HG03039 (cell line): ENCODE data around the gene TMTC1.
"Not testable (repeated sequence)": the region's sequence is repeated elsewhere in the genome, so short reads cannot be mapped to it uniquely, and the experiment has no call there.

Experiments used
- ATAC-seq: cut with Tn5 transposase; IDR thresholded peaks from one replicate; pipeline ENCODE4 v1.9.1; 2021; ENCODE audit warnings: mild to moderate bottlenecking, moderate library complexity; ENCODE audit not compliant: unreplicated experiment

Gene TMTC1

DNA sequence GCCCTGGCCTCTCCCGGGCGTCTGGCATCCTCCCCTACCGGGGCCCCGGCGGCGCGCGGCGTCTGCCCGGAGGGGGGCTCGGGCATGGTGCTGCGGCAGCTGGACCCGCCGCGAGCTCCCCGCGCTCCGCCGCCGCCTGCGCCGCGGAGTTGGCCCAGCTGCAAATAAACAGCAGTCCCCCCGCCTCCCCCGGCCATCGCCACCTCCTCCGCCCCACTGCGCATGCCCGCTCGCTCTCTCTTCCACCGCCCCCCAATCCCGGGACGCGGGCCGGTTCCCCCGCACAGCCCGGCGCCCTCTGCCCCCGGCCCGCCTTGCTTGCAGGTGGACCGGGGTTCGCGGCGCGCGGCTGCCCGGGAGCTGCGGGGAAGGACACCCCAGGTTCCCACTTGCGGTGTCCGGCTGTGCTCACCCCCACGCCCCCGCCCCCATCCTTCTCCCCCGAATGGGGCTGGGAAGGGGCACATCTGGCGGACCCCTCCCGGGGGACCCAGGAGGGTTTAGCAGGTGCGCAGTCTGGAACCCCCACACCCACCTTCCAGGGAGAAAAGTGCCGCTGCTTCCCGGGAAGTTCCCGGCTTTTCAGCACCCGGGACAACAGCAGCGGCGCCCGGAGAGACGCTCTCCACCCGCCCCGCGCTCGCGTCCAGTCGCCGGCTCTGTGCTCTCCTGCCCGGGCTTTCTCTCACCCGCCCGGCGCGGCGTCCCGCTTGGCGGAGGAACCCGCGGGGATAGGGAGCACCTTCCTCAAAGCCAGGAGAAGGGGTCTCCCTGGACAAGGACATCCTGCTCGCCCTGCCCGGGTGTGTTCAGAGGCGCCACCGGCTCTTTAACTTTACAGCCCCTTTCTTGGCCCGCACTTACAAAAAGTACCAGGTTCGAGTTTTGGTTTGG, at the start of gene TMTC1:
TSS of gene TMTC1 (minus strand) at position 170 of the 894 bp plus-strand sequence. CDS start 191 bp downstream, outside the sequence.
- ATAC-seq: no peak

DNA sequence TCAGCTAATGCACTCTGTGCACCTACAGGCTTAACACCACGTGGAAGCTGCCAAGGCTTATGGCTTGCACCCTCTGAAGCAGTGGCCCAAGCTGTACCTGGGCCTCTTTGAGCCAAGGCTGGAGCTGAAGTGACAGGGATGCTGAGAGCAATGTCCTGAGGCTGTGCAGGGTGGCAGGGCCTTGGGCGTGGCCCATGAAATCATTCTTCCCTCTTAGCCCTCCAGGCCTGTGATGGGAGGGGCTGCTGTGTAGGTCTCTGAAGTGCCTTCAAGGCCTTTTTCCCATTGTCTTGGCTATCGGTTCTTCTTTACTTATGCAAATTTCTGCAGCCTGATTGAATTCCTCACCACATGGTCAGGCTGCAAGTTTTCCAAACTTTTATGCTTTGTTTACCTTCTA, 47.4 kb upstream of the TMTC1 start:
- no peak for ATAC-seq

DNA sequence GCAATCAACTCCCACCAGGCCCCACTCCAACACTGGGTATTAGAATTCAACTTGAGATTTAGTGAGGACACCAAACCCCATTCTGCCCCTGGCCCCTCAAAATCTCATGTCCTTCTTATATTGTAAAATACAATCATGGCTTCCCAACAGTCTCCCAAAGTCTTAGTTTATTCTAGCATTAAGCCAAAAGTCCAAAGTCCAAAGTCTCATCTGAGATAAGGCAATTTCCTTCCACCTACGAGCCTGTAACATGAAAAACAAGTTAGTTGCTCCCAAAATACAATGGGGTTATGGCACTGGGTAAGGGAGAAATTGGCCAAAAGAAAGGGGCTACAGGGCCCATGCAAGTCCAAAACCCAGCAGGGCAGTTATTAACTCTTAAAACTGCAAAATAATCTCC, 46.6 kb upstream of the TMTC1 start:
- ATAC-seq: no peak

DNA sequence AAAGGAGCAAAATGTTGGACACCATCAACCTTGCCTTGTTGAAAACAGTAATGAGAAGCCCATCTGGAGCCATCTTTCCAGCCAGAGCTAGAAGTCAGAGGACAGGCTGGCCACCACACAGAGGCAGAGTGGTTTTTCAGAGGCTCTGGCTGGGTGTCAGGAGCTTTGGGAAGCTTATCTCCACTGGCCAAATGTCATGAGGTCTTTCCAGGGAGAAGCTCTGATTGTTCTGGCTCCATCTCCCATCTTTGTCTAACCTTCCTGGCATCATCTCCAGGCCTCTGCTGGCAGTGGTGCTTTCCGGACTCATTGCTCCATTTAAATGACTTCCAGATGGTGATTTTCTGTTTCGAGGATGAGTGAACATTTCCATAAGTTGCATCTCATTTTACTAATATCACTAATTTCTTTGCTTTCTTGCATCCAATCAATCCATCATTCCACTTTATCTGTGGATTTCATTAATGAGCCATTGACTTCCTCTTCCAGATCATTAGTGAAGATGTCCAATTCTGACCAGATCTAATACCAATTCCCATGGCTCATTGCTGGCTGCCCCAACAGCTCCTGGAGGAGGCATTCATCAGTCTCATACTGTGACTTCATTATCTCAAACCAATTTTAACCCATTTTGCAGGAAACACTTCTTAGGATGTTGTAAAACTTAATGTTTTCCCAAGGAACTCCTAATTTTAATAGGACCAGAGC, 35.3 kb upstream of the TMTC1 start:
- ATAC-seq: no peak

DNA sequence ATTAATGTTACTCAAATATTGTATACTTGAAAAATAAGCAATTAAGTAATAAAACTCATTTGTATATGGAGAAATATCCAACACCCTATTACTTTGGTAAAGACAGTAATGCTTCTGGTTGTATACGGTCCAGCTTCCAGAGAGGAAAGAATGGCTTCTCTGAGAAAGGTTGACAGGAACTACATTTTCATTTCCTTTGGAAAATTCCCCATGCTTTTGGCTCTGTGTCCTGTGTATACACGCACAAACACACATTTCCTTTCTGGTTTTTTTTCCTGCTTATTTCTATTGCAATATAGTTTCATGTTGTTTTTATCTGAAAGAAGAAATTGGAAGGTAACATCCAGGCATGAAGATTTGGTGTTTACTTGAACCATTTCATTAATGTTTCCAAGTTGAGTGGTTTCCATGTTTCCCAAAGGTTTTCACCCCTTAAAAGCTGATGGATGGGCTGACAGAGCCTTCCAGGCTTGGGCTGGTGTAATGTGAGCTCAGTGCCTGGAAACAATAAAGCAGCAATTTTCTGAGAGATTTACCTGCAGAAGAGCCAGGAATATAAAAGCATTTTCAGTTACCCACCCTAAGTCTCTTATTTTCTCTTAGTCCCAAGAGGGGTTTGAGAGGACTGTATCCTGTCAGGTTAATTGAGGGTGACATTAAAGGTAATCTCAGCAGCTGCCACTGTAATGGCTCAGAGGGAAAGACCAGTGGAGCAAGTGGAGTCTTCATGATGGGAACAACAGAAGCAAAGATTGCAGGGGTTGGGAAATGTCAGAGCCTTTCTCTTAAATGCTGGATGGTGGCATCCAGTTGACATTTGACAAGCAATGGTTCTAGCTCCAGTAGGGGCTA, 33.4 kb upstream of the TMTC1 start:
- ATAC-seq: no peak

DNA sequence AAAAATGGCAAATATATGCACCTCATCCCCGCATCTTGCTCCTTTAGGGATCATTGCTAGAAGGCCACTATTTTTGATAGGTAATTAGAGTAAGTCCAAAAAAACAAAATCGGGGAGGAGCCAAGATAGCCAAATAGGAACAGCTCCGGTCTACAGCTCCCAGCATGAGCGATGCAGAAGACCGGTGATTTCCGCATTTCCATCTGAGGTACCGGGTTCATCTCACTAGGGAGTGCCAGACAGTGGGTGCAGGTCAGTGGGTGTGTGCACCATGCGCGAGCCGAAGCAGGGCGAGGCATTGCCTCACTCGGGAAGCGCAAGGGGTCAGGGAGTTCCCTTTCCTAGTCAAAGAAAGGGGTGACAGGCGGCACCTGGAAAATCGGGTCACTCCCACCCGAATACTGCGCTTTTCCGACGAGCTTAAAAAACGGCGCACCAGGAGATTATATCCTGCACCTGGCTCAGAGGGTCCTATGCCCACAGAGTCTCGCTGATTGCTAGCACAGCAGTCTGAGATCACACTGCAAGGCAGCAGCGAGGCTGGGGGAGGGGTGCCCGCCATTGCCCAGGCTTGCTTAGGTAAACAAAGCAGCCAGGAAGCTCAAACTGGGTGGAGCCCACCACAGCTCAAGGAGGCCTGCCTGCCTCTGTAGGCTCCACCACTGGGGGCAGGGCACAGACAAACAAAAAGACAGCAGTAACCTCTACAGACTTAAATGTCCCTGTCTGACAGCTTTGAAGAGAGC, 26.0 kb upstream of the TMTC1 start:
- not testable (repeated sequence) for ATAC-seq

DNA sequence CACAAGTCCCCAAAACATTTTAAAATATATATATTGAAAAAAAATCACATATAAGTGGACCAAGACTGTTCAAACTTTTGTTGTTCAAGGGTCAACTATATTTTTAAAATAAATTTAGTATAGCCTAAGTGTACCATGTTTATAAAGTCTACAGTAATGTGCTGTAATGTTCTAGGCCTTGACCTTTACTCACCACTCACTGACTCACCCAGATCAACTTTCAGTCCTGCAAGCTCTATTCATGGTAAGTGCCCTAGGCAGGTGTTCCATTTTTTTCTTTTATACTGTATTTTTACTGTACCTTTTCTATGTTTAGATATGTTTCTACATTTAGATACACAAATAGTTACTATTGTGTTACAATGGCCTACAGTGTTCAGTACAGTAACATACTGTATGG, 23.4 kb upstream of the TMTC1 start:
- no peak for ATAC-seq

DNA sequence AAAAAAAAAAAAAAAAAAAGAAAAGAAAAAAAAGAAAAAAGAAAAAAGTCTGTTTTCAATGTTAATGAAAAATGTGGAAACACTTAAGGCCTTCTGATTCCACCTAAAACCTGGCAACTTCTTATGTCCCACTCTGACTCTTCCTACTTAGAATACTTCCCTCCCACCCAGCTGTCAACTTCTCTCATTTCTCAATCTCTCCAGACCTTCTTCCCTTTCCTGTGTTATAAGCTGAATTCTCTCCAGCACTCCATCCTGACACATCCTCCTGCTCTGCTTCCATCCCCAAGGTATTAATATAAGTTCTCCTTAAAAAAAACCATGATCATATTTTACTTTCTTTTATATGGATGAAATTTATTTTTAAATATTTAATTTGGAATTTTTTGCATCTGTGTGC, 20.3 kb upstream of the TMTC1 start:
- ATAC-seq: no peak

DNA sequence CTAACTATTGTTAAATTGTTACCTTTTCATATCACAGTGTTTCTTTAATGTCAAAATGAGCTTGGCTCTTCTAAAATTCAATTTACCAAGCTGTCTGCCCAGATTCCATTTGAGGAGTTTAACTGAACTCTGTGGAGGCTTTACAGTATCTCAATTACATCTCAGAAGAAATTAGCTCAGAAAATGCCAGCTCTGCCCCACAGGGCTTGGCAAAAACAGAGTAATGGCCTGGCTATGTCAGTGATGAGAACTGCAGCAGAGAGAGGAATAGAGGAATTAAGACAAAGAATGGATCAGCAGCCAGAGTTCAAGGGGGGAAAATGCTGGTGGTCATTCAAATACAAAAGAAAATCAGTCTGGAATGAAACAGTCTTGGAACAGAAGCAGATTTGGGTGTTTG, 15.8 kb upstream of the TMTC1 start:
- ATAC-seq: no peak

DNA sequence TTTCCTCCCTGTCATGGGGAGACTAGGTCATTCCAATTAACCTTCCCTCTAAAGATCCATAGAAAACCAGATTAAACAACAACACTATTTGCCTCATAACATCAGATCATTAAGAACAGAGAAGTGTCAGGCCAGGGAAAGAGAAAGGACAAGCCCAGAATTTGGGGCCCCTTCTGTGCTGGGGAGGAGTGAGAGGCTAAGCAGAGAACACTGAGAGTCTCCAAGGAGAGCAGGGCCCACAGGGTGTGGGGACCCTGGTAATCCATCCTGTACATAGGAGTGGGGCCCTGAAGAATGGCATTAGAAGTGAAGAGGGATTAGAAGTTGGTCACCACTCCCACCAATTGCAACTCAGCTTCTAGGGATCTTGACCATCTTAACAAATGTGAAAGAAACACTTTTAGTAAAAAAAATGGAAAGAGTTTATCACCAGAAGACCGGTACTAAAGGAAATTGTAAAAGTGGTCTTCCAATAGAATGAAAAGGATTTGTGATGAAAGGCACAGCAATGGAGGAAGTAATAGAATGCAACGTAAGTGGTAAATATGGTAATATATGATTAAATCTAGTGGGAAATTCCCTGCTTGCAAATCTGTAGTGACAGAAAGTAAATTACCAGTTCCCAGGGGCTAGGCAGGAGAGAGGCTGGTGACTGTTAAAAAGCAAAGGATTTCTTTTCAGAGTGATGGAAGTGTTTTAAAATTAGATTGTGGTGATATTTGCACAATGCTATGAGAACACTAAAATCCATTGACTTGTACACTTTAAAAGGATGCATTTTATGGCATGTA, 14.0 kb upstream of the TMTC1 start:
- ATAC-seq: no peak

DNA sequence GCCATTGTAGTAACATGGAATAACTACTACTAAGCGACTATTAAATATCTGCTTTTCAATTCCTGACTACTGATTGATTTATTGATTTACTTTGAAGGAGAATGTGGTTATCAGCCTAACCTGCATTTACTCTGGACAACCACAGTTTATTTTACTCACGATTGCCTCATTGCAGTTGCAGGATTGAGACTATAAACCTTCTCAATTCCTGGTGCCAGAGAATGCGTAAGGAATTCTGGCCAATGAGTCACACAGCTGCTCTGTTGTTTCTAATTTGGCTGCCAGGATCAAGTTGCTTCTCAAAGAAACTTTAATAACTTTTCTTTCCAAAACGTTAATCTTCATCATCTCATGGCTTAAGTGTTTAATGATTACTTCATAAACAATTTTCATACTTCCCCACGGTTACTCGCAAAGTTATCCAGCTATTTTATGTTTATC, 13.1 kb upstream of the TMTC1 start:
- ATAC-seq: no peak

DNA sequence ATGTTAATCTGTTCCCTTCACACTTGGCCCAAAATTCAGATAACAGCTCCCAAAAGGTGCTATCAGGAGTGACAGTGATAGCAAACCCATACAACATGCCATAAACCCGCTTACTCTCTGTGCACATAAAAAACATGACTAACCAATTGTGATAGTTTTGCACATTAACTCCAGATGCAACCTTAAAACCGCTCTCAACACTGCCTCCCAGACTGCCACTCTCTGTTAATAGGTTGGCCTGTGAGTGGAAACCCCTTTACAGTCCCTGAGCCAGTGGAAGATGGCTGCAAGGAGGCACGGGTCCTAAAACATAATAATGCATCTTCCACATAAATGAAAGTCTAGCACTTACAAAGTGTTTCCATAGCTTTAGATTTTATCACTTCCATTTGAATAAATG, 12.0 kb upstream of the TMTC1 start:
- no peak for ATAC-seq

DNA sequence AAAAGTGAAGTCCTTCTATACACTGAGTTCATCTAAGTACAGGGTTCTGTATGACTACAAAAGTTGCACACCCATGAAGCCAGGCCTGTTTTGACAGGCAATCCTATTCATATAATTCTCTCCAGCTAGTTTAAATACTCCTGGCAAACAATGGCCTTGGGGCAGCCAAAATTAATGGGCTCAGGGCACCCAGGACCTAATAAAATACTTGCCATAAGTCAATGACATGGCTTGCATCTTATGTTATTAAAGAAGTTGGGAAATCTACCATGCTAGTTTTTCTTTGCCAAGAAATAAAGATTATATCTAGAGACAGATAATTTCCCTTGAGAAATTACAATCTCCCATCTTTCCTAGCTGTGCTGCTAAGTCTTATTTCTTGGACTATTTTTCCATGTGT, 11.1 kb upstream of the TMTC1 start:
- ATAC-seq: no peak

DNA sequence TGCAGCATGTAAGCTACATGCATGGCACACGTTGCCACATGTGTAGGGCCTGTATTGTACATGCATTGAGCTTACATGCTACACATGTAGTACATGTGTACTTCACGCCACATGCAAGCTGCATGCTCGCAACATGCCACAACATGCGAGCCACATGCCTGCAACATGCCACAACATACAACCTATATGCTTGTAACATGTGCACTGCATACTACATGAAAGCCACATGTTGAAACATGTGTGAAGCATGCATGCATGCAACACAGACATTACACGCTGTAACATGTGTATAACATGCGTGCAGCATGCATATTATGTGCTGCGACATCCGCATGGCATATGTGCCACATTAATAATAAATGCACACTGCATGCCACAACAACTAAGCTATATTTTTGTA, 9.1 kb upstream of the TMTC1 start:
- ATAC-seq: no peak

DNA sequence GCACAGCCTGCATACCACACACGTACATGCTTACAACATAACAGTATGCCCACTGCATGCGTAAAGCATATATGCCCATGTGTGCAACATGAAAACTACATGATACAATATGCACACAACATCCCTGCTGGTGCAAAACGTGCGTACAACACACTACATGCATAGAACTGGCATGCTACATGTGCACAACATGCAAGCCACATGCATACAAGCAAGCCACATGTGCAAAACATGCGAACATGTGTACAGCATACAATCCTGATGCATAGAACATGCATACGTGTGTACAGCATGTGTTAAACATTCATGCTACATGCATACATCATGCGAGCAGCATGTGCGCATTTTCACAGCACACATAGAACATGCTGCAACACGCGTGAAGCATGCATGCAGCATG, 8.4 kb upstream of the TMTC1 start:
- no peak for ATAC-seq

DNA sequence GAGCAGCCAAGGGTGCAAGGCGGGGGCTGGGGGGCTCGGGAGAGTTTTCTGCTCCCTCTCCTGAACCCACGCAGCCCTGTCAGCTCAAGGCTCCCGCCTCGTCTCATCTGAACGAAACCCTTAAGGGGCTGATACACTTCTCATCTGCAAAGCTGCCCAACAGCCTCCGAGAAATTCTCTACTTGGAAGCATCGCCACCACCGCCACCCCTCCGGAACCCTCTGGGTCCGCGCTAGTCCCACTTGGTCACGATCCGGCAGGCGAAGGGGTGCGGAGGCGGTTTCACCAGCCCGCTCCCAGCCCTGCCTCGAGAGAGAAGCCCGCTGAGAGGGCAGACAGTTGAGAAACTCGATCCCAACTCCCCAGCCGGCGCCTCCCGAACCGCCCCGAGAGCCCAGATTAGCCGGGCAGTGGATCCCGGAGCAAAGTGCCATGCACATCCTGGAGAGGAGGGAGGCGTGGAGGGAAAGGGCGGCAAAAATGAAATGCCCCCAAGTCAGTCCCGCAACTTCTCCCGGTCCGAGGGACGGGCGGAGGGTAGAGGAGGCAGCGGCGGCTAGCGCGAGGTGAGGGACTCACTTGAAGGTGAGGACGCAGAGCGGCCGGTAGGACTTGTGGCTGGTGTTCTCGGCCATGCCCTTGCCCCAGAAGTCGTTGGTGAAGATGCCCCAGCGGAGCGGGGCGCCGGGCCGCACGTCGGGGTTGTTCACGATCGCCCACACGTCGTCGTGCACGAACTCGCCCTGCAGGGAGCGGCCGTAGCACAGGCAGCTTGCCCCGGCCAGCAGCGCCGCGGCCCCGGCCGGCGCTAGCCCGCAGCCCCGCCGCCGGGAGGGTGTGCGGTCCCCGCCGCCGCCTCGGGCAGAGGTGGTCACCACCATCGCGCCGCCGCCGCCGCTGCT, 620 bp downstream of the TMTC1 start:
- ATAC-seq: no peak

DNA sequence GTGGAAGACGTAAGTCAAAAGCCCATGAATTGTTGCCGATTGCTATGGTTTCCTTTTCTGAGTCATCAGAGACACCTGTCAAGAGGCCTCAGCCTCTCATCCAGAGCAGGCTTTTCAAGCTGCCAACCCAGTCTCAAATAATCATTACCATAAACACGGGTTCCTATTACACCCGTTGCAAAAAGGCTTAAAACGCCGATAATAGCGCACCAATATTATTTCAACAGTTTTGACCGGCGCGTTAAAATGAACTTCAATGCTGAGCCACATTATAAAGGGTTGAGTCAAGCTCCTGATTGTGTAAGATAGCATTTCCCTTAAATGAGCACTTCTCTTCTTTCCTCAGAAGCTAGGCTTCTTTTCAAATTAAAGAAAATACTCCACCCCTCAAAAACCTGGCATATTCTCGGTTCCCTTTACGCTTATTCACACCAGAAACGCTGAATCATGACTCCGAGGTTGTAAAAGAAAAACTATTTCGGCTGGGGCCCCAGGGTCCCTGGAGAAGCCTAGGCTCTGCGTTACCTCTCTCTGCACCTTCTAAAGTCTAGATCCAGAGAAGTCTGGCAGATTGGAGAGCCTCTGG, 1.4 kb downstream of the TMTC1 start:
- ATAC-seq: peak; percentile 64

DNA sequence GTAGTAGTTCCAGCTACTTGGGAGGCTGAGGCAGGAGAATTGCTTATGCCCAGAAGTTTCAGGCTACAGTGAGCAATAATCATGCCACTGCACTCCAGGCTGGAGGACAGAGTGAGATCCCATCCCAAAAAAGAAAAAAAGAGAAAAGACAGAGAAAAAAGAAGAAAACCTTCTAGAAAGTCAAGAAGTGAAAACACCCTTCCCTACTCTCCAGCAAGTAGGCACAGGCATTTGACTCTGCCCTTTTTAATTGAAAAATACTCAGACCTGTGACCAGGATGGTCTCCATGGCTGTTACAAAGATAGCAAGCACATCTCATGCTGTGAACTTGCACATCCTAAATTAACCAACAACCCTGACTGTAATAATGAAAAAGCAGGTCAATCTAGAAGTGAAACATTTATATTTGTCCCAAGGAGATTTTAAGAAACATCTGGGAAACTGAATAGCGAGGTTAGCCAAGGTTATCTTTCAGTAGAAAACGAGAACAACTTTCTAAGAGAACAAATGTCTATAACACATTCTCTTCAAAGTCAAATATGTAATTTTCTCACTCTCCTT, 2.0 kb downstream of the TMTC1 start:
- peak; percentile 37 for ATAC-seq
